ENCODE measurements around the gene SERPINA4. TPM values are rescaled to one million over a fixed set of nuclear protein-coding genes. Genes with fewer than 3 reads are reported as not detected.

SERPINA4 gene
- total and polyA plus RNA-seq, 2 of the 13 experiments (the other 11 are each of a cell fraction or from before 2014, with no cell fraction given): 39.1 to 57.8 TPM

GRCh38 chr14:94593749-94594431 is 32.6 kb downstream of the SERPINA4 start (continued):
- TF ChIP-seq, protein P1, sequence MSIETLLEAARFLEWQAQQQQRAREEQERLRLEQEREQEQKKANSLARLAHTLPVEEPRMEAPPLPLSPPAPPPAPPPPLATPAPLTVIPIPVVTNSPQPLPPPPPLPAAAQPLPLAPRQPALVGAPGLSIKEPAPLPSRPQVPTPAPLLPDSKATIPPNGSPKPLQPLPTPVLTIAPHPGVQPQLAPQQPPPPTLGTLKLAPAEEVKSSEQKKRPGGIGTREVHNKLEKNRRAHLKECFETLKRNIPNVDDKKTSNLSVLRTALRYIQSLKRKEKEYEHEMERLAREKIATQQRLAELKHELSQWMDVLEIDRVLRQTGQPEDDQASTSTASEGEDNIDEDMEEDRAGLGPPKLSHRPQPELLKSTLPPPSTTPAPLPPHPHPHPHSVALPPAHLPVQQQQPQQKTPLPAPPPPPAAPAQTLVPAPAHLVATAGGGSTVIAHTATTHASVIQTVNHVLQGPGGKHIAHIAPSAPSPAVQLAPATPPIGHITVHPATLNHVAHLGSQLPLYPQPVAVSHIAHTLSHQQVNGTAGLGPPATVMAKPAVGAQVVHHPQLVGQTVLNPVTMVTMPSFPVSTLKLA (IDR thresholded peaks at IDR 0.05): peak; percentile 48
- no peak for TF ChIP-seq NFRKB (IDR thresholded peaks at IDR 0.05)
- peak; percentile 35 for TF ChIP-seq CTCF (CRISPR knock-in tag; IDR thresholded peaks at IDR 0.05)
- no peak for TF ChIP-seq ZNF333 (CRISPR knock-in tag; IDR thresholded peaks at IDR 0.05; ENCODE audit: borderline replicate concordance)
- 0 out of 2 replicates have a peak, but pooled peaks have one; percentile 34 for TF ChIP-seq ZKSCAN5 (CRISPR knock-in tag; IDR thresholded peaks at IDR 0.05)
- peak; percentile 71; the same call in 1 of the 2 replicates for TF ChIP-seq ZNF232 (CRISPR knock-in tag; IDR thresholded peaks at IDR 0.05; ENCODE audit: borderline replicate concordance)
- peak; percentile 64; the same call in 1 of the 2 replicates for TF ChIP-seq ZNF256 (CRISPR knock-in tag; conservative IDR thresholded peaks at IDR 0.05)
- peak; percentile 99 for TF ChIP-seq CEBPB (IDR thresholded peaks at IDR 0.05; ENCODE audit: borderline replicate concordance, low read depth, low read length)
- TF ChIP-seq ZNF761 (CRISPR knock-in tag; conservative IDR thresholded peaks at IDR 0.05): 0 out of 2 replicates have a peak, but pooled peaks have one; percentile 43
- TF ChIP-seq PRMT3 (CRISPR knock-in tag; IDR thresholded peaks at IDR 0.05; ENCODE audit: borderline replicate concordance, low read depth): peak; percentile 94
- peak; percentile 79; the same call in 1 of the 2 replicates for TF ChIP-seq GZF1 (CRISPR knock-in tag; IDR thresholded peaks at IDR 0.05)
- TF ChIP-seq NR2F2 (IDR thresholded peaks at IDR 0.05; ENCODE audit: borderline replicate concordance, low read depth): peak; percentile 99
- no peak; the same call in 1 of the 2 replicates for TF ChIP-seq CHCHD3 (CRISPR knock-in tag; IDR thresholded peaks at IDR 0.05)
- peak; percentile 97 for TF ChIP-seq SOX5 (CRISPR knock-in tag; IDR thresholded peaks at IDR 0.05; ENCODE audit: borderline replicate concordance)
- peak; percentile 82; the same call in 1 of the 2 replicates for TF ChIP-seq RNF219 (CRISPR knock-in tag; IDR thresholded peaks at IDR 0.05)
- TF ChIP-seq ATM (IDR thresholded peaks at IDR 0.05; ENCODE audit: borderline replicate concordance): no peak
- TF ChIP-seq, protein P2, sequence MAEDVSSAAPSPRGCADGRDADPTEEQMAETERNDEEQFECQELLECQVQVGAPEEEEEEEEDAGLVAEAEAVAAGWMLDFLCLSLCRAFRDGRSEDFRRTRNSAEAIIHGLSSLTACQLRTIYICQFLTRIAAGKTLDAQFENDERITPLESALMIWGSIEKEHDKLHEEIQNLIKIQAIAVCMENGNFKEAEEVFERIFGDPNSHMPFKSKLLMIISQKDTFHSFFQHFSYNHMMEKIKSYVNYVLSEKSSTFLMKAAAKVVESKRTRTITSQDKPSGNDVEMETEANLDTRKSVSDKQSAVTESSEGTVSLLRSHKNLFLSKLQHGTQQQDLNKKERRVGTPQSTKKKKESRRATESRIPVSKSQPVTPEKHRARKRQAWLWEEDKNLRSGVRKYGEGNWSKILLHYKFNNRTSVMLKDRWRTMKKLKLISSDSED (CRISPR knock-in tag; IDR thresholded peaks at IDR 0.05): no peak; the same call in 1 of the 2 replicates
- TF ChIP-seq ZNF3 (CRISPR knock-in tag; IDR thresholded peaks at IDR 0.05): peak; percentile 65; the same call in 1 of the 2 replicates
- TF ChIP-seq GFI1 (CRISPR knock-in tag; IDR thresholded peaks at IDR 0.05; ENCODE audit: borderline replicate concordance): peak; percentile 99
- peak; percentile 66; the same call in 1 of the 2 replicates for TF ChIP-seq ZNF776 (CRISPR knock-in tag; IDR thresholded peaks at IDR 0.05)
- TF ChIP-seq EZH2 (conservative IDR thresholded peaks at IDR 0.05; ENCODE audit: low read depth, low read length): no peak
- TF ChIP-seq BCL6 (CRISPR knock-in tag; IDR thresholded peaks at IDR 0.05): peak; percentile 99

Measured in HepG2 (cell line).